Measurements from ENCODE around the gene LETM1. TPM values are rescaled to one million over a fixed set of nuclear protein-coding genes. Genes with fewer than 3 reads are reported as not detected.

Gene LETM1
- total and polyA plus RNA-seq, 2 of the 13 experiments (the other 11 are each of a cell fraction or from before 2014, with no cell fraction given): 9.7 to 41.6 TPM

DNA sequence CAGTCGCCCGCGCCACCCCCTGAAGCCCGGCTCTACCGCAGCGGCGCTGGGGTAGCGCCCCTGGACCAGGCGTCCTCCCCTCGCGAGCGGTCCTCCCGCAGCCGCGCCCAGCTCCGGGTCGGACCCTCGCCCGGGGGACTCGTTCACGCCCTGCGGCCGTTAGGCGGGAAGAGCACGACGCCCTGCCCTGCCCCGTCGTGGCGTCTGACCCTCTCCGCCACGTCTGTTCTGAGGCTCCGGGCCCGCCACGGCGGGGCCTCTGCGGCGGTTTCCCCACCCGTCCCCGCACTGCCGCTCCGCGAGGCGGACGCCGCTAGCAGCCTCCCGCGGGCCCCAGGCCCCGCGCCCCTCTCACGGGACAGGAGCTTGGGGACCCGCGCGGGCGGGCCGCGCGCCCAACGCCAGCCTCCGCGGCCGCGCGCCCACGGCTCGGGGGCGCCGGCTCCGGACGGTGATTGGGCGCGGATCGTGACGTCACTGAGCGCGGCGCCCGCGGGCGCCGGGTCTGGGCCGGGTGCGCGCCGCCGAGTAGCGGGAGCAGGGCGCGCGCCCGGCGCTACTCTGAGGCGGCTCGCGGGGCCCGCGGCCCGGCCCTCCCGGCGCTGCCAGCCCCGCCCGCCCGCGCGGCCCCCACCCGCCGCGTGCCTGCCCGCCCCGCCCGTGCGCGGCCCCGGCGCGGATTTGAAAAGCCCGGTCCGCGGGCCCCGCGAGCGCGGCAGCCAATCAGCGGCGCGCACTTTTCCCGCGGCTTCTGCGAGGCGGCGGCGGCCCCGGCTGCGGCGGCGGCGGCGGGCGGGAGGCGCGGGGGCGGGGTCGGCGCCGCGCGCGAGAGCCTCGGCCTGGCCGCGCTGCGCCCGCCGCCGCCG lies 14.9 kb upstream of the LETM1 start, which contains the start of gene NSD2:
TSS of gene NSD2 (plus strand) at position 816 of the 866 bp plus-strand sequence. CDS start 29,262 bp downstream, outside the sequence.
- Histone ChIP-seq H3K36me3 (replicated peaks in 1 of 2; ENCODE audit: control insufficient read depth in 1 of 2, insufficient read depth in 2 of 2, low read length in 2 of 2) (no peaks in the 10 kb centered on the region), H2AFZ (ENCODE audit: low read length) (no peak within 1 kb of the TSS), H3K4me1 (ENCODE audit: insufficient read depth, low read length) (peaks cover 74% of the 10 kb centered on the region), H3K27me3 (ENCODE audit: control insufficient read depth in 1 of 2, insufficient read depth in 2 of 2, low read length in 2 of 2) (no peaks in the 10 kb centered on the region), H3K4me2 (ENCODE audit: low read depth, low read length) (peak within 1 kb of the TSS; percentile 88), H4K20me1 (ENCODE audit: insufficient read depth, low read length) (peaks cover 5% of the 10 kb centered on the region), H3K27ac (ENCODE audit: extremely low read length, insufficient read depth, low read length) (peak within 1 kb of the TSS; percentile 99), H3K4me3 (replicated peaks in 1 of 3; ENCODE audit: insufficient read depth in 1 of 3, low read depth in 2 of 3, low read length in 3 of 3) (peak within 1 kb of the TSS; percentile 77 to 94 (median 92)), H3K9ac (ENCODE audit: insufficient read depth, low read depth, low read length) (peak within 1 kb of the TSS; percentile 92), H3K9me3 (ENCODE audit: low read length) (no peaks in the 10 kb centered on the region), H3K79me2 (ENCODE audit: insufficient read depth, low read length) (peaks cover 37% of the 10 kb centered on the region)
- no TSS peak for BruUV-seq (replicated peaks)
- ATAC-seq (peak; percentile 59), DNase-seq (ENCODE audit: low spot score) (peak; percentile 67), FAIRE-seq (no peak)
- POLR2A ChIA-PET: interaction anchor here (0.5 to 2.0 kb wide), 2 partner anchors 14 to 103 kb away, joined by 4 to 9 read pairs; no protein-coding TSS in a partner anchor
- WGBS (ENCODE audit: low lambda C conversion rate): 0% methylated on average over 12 of the region's 155 CpGs
- in situ Hi-C loops (cut with HindIII; ENCODE audit: extremely low pct_ligation_motif_present, low pct_unique_long_range_greater_than_20kb) (no loop called here), intact Hi-C loops (cut with micrococcal nuclease; ENCODE audit: unreplicated experiment) (loop anchor here (2.0 kb wide), 1 partner anchor 14 kb away; the partner anchor contains the start of gene LETM1)
- CTCF ChIA-PET (ENCODE audit: low intra/inter-chr PET ratio, low total read pairs): no interaction called here
- TF ChIP-seq, protein P1, sequence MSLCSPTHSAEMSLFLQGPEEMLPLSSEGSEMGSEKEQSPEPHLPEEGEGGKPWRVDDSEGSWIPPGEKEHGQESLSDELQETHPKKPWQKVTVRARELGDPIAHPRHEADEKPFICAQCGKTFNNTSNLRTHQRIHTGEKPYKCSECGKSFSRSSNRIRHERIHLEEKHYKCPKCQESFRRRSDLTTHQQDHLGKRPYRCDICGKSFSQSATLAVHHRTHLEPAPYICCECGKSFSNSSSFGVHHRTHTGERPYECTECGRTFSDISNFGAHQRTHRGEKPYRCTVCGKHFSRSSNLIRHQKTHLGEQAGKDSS (CRISPR knock-in tag; IDR thresholded peaks at IDR 0.05; ENCODE audit: borderline replicate concordance, low read depth): no peak; the same call in 1 of the 2 replicates
- TF ChIP-seq ZNF629 (CRISPR knock-in tag; conservative IDR thresholded peaks at IDR 0.05) (peak; percentile 31; the same call in 1 of the 2 replicates), ATF1 (CRISPR knock-in tag; IDR thresholded peaks at IDR 0.05) (no peak), ZMYM3 (CRISPR knock-in tag; IDR thresholded peaks at IDR 0.05) (no peak), ZNF567 (CRISPR knock-in tag; IDR thresholded peaks at IDR 0.05; ENCODE audit: borderline replicate concordance) (no peak; the same call in 1 of the 2 replicates), ZFYVE20 (CRISPR knock-in tag; IDR thresholded peaks at IDR 0.05; ENCODE audit: borderline replicate concordance, low read depth) (peak; percentile 87), CBFB (CRISPR knock-in tag; IDR thresholded peaks at IDR 0.05) (peak; percentile 68), ZNF720 (CRISPR knock-in tag; IDR thresholded peaks at IDR 0.05) (no peak), DNMT1 (CRISPR knock-in tag; IDR thresholded peaks at IDR 0.05) (no peak)
- TF ChIP-seq, protein P2, sequence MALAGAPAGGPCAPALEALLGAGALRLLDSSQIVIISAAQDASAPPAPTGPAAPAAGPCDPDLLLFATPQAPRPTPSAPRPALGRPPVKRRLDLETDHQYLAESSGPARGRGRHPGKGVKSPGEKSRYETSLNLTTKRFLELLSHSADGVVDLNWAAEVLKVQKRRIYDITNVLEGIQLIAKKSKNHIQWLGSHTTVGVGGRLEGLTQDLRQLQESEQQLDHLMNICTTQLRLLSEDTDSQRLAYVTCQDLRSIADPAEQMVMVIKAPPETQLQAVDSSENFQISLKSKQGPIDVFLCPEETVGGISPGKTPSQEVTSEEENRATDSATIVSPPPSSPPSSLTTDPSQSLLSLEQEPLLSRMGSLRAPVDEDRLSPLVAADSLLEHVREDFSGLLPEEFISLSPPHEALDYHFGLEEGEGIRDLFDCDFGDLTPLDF (CRISPR knock-in tag; IDR thresholded peaks at IDR 0.05): peak; percentile 84
- TF ChIP-seq, protein P3, sequence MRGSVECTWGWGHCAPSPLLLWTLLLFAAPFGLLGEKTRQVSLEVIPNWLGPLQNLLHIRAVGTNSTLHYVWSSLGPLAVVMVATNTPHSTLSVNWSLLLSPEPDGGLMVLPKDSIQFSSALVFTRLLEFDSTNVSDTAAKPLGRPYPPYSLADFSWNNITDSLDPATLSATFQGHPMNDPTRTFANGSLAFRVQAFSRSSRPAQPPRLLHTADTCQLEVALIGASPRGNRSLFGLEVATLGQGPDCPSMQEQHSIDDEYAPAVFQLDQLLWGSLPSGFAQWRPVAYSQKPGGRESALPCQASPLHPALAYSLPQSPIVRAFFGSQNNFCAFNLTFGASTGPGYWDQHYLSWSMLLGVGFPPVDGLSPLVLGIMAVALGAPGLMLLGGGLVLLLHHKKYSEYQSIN (CRISPR knock-in tag; IDR thresholded peaks at IDR 0.05; ENCODE audit: borderline replicate concordance): no peak
- TF ChIP-seq, protein P4, sequence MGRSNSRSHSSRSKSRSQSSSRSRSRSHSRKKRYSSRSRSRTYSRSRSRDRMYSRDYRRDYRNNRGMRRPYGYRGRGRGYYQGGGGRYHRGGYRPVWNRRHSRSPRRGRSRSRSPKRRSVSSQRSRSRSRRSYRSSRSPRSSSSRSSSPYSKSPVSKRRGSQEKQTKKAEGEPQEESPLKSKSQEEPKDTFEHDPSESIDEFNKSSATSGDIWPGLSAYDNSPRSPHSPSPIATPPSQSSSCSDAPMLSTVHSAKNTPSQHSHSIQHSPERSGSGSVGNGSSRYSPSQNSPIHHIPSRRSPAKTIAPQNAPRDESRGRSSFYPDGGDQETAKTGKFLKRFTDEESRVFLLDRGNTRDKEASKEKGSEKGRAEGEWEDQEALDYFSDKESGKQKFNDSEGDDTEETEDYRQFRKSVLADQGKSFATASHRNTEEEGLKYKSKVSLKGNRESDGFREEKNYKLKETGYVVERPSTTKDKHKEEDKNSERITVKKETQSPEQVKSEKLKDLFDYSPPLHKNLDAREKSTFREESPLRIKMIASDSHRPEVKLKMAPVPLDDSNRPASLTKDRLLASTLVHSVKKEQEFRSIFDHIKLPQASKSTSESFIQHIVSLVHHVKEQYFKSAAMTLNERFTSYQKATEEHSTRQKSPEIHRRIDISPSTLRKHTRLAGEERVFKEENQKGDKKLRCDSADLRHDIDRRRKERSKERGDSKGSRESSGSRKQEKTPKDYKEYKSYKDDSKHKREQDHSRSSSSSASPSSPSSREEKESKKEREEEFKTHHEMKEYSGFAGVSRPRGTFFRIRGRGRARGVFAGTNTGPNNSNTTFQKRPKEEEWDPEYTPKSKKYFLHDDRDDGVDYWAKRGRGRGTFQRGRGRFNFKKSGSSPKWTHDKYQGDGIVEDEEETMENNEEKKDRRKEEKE (IDR thresholded peaks at IDR 0.05): no peak
- TF ChIP-seq, protein P5, sequence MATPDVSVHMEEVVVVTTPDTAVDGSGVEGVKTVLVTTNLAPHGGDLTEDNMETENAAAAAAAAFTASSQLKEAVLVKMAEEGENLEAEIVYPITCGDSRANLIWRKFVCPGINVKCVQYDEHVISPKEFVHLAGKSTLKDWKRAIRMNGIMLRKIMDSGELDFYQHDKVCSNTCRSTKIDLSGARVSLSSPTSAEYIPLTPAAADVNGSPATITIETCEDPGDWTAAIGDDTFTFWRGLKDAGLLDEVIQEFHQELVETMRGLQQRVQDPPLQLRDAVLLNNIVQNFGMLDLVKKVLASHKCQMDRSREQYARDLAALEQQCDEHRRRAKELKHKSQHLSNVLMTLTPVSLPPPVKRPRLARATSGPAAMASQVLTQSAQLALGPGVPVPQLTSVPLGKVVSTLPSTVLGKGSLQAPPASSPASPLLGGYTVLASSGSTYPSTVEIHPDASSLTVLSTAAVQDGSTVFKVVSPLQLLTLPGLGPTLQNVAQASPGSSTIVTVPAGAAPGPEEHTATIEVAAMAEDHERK (CRISPR knock-in tag; IDR thresholded peaks at IDR 0.05; ENCODE audit: low read depth): no peak
- TF ChIP-seq, protein P6, sequence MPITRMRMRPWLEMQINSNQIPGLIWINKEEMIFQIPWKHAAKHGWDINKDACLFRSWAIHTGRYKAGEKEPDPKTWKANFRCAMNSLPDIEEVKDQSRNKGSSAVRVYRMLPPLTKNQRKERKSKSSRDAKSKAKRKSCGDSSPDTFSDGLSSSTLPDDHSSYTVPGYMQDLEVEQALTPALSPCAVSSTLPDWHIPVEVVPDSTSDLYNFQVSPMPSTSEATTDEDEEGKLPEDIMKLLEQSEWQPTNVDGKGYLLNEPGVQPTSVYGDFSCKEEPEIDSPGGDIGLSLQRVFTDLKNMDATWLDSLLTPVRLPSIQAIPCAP (CRISPR knock-in tag; IDR thresholded peaks at IDR 0.05; ENCODE audit: low read depth): peak; percentile 90; the same call in 1 of the 2 replicates
